ENCODE measurements around the gene PSME3IP1. TPM values are rescaled to one million over a fixed set of nuclear protein-coding genes. Genes with fewer than 3 reads are reported as not detected.

Gene PSME3IP1
- total and polyA plus RNA-seq, 2 of the 8 experiments (the other 6 are each of a cell fraction or from before 2014, with no cell fraction given): 95.1 to 98.3 TPM

GRCh38 chr16:57140931-57141668 is 44.7 kb downstream of the PSME3IP1 start (continued):
- TF ChIP-seq, protein P1, sequence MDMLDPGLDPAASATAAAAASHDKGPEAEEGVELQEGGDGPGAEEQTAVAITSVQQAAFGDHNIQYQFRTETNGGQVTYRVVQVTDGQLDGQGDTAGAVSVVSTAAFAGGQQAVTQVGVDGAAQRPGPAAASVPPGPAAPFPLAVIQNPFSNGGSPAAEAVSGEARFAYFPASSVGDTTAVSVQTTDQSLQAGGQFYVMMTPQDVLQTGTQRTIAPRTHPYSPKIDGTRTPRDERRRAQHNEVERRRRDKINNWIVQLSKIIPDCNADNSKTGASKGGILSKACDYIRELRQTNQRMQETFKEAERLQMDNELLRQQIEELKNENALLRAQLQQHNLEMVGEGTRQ (IDR thresholded peaks at IDR 0.05; ENCODE audit: low read length): no peak
- TF ChIP-seq RFX5 (IDR thresholded peaks at IDR 0.05; ENCODE audit: borderline replicate concordance, low read depth, low read length) (no peak), GTF2F1 (IDR thresholded peaks at IDR 0.05; ENCODE audit: borderline replicate concordance, low read depth, low read length) (no peak), SAP30 (IDR thresholded peaks at IDR 0.05; ENCODE audit: insufficient read depth, insufficient replicate concordance, low read length) (no peak), RNF2 (IDR thresholded peaks at IDR 0.05; ENCODE audit: borderline replicate concordance, low read depth, low read length, missing control alignments, poor library complexity, severe bottlenecking) (no peak), POLR2AphosphoS5 (IDR thresholded peaks at IDR 0.05; ENCODE audit: low read depth, low read length) (no peak), EP300 (IDR thresholded peaks at IDR 0.05; ENCODE audit: borderline replicate concordance in 1 of 2, low read depth in 2 of 2, low read length in 2 of 2) (no peak)
